GM21717 (cell line): ENCODE measurements around the gene ATP6V1G3.
"Not testable (repeated sequence)": the region's sequence is repeated elsewhere in the genome, so short reads cannot be mapped to it uniquely, and the experiment has no call there.

ENCODE experiments used
- ATAC-seq: cut with Tn5 transposase; IDR thresholded peaks from one replicate; pipeline ENCODE4 v1.9.1; 2021; ENCODE audit warnings: mild to moderate bottlenecking, moderate library complexity; ENCODE audit not compliant: unreplicated experiment

Gene ATP6V1G3

DNA sequence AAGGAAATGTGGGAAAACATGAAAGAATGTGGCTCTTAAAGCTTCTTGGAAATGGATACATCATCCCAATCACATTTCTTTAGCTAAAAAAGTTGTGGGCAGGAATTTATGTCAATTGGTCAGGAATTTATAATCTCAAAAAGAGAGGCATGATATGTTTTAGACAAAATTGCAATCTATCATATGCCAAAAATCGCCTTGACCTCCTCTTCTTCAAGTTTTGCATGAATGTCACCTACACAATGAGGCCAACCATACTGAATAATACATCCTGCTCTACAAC, 42.4 kb downstream of the ATP6V1G3 start:
- no peak for ATAC-seq

DNA sequence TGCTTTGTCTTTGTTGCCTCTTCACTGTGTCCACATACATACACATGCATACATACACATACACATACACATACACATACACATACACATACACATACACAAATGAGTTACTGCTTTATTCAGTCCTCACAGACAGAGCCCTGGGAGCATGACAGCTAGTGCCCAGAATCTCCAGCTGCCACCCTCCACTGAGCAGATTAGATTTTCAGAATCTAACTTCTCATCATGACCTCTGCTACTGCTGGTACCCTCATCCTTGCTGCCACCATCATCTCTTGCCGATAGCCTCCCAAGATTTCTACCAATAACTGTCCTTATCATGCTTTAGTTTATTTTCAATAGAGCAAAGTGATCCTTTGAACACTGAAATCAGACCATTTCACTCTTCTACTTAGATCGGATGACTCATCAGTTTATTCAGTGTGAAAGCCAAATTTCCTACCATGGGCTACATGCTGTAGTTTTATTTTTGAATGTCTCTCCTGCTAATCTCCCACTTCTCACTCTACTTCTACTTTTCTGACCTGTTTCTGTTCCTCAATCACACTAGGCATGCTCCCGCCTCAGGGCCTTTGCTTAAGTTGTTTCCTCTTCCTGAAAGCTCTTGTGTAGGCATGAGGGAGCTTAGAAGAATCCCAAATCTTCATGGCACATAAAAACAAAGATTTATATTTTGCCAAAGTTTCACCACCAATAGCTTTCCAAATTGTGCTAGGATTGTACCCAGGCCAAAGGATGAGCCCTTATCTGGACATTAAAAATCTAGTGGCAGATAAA, 43.0 kb downstream of the ATP6V1G3 start:
- ATAC-seq, result no peak

- ATAC-seq, result no peak
Observed at GRCh38 chr1:198496216-198497143, 44.0 kb downstream of the ATP6V1G3 start.

GRCh38 chr1:198495631-198496030, 44.8 kb downstream of the ATP6V1G3 start:
- no peak for ATAC-seq

- no peak for ATAC-seq
Observed at GRCh38 chr1:198494658-198495103, 45.8 kb downstream of the ATP6V1G3 start.

DNA sequence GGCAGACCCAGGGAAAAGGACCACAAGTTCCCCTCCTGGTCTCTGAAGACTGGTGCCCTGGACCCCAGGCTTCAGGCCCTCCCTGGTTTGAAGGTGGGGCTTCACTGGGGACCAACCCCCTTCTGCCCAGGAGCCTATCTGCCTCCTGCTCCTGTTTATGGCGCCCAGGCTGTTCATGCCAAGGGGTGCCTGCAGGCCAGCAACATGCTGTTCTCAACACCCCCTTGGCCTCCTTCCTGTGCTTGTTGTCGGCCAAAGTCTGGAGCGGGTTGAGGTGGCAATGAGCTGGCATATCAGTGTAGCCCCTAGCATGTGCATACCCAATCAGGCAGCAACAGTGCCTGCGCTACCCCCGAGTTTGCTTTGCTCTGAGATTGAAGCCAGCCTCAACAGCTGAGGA, 46.3 kb downstream of the ATP6V1G3 start:
- no peak for ATAC-seq

- no peak for ATAC-seq
Observed at GRCh38 chr1:198493329-198493728, 47.2 kb downstream of the ATP6V1G3 start.

DNA sequence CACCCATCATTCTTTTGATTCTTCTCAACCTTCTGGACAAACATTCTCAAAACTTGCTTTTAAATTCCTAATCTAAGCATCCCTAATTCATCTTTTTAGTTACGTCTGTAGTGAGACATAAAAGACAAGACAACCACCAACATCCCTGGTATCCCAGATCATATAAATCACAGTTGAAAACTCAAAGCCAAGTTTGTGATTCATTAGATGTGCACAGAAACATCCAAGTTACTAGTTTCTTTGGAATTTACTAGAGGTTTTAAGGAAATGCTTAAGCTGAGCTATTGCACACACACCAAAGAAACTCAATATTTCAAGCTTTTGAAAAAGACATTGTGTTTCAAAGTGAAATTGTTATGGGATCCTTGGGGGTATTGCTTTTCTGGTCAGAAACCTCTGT, 47.6 kb downstream of the ATP6V1G3 start:
- no peak for ATAC-seq

- no peak for ATAC-seq
Observed at GRCh38 chr1:198491596-198491995, 48.9 kb downstream of the ATP6V1G3 start.

GRCh38 chr1:198491028-198491427, 49.5 kb downstream of the ATP6V1G3 start:
- ATAC-seq, result no peak

GRCh38 chr1:198490224-198490623, 50.3 kb downstream of the ATP6V1G3 start:
- ATAC-seq, result no peak

DNA sequence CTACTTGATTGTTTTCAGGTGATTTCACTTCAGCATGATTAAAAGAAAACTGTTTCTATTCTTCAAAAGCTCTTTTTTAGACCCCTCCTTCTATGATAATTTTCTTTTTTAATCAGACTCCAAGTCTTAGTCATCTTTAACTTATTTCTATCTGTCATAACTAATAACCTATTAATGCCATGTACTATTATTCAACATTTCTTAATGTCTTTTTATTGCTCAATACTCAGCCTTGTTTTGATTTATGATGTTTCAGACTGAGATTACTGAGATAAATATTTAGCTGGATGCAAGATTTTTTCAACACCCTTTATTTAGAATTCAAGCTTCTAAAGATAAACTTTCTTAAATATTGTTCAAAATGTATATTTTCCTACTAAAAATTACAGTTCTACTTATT, 53.6 kb downstream of the ATP6V1G3 start:
- ATAC-seq, result no peak

DNA sequence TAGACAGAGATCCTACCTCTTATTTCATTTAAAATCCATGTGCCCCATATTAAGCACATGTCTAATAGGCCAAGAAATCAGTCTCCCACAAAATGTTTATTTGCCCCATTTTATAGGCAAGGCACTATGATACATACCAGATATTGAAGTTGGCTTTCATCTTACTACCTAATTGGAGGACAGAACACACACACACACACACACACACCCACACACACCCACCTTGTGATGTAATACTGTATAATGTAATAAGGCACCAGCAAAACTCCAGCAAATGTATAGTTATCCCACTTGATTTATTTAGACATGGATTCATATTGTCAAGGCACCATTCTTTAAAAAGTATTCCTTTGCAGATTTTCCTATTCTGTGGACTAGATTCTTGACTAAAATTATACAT, 56.8 kb downstream of the ATP6V1G3 start:
- ATAC-seq, result no peak

- ATAC-seq, result no peak
Observed at GRCh38 chr1:198483006-198483405, 57.5 kb downstream of the ATP6V1G3 start.

- ATAC-seq, result no peak
Observed at GRCh38 chr1:198481661-198482060, 58.8 kb downstream of the ATP6V1G3 start.

DNA sequence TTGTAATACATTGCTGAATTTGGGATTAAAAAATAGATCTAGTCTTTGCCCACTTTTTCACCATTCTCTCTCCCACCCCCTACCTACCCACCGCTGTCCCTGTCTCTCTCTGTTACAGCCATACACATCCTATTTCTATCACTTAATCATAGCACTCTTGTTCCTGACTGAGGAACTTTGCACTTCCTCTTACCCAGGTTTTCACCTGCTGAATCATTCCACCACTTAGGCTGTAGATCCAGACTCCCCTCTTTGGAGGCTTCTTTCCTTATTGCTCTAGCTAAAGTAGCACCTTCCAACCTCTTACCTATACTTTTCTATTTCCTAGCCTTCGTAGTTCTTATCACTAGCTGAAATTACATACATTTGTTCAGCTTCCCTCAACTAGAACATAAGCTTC, 59.6 kb downstream of the ATP6V1G3 start:
- ATAC-seq, result no peak

DNA sequence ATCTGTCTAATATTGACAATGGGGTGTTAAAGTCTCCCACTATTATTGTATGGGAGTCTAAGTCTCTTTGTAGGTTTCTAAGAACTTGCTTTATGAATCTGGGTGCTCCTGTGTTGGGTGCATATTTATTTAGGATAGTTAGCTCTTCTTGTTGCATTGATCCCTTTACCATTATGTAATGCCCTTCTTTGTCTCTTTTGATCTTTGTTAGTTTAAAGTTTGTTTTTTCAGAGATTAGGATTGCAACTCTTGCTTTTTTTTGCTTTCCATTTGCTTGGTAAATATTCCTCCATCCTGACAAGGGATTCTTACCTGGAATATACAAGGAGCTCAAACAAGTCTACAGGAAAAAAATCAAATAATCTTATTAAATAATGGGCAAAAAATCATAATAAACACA, 63.1 kb downstream of the ATP6V1G3 start:
- not testable (repeated sequence) for ATAC-seq
